Fibroblast of lung (primary cell): ENCODE data around the gene MCM3AP.

ENCODE experiments used
- CTCF ChIP-seq, 2 donors: IDR thresholded peaks in 1 of 2; conservative IDR thresholded peaks in 1 of 2; 1 replicate in 1 of 2; 2 replicates in 1 of 2; pipeline ENCODE4 v1.5.1; 2011 to 2012; ENCODE audit warnings: low read length in 2 of 2, control low read depth in 1 of 2, inconsistent platforms in 1 of 2, low read depth in 1 of 2, mild to moderate bottlenecking in 1 of 2
- EZH2 ChIP-seq: IDR thresholded peaks from 2 replicates; pipeline ENCODE4 v1.5.1; 2012; ENCODE audit warnings: low read length, control low read depth, mild to moderate bottlenecking; ENCODE audit errors: missing control alignments

GRCh38 chr21:46289655-46290179 lies 4.3 kb upstream of the MCM3AP start:
- TF ChIP-seq CTCF (conservative IDR thresholded peaks at IDR 0.05 in 1 of 2, IDR thresholded peaks at IDR 0.05 in 1 of 2; ENCODE audit: low read depth in 1 of 2, low read length in 2 of 2) = no peak
- no peak for TF ChIP-seq EZH2
